ENCODE results near the gene SH3TC1. TPM values are rescaled to one million over a fixed set of nuclear protein-coding genes. Genes with fewer than 3 reads are reported as not detected.
A peak's percentile ranks its signal among the peaks of the same experiment; 100 is the strongest.

Gene SH3TC1
- total and polyA plus RNA-seq, 4 donors: 5.5 to 8.6 (median 8.3) TPM

- Histone ChIP-seq H3K4me1 (ENCODE audit: control insufficient read depth, insufficient read depth, low read length) (peaks cover 15% of the 10 kb centered on the region), H3K4me3 (ENCODE audit: low read depth, low read length) (no peak overlapping the region), H3K27ac (ENCODE audit: low read depth, low read length) (no peak overlapping the region), H3K27me3 (ENCODE audit: control insufficient read depth, insufficient read depth, low read length) (no peaks in the 10 kb centered on the region), H3K36me3 (ENCODE audit: control insufficient read depth, insufficient read depth, low read length) (no peaks in the 10 kb centered on the region), H3K9me3 (ENCODE audit: control insufficient read depth, insufficient read depth, low read length) (no peaks in the 10 kb centered on the region)
- DNase-seq (ENCODE audit: low read depth in 4 of 6, low spot score in 6 of 6): no peak
- 79% methylated on average over 7 of the region's 10 CpGs for WGBS (ENCODE audit: insufficient coverage)
Measured at GRCh38 chr4:8179074-8179473, 20.0 kb upstream of the SH3TC1 start.

DNA sequence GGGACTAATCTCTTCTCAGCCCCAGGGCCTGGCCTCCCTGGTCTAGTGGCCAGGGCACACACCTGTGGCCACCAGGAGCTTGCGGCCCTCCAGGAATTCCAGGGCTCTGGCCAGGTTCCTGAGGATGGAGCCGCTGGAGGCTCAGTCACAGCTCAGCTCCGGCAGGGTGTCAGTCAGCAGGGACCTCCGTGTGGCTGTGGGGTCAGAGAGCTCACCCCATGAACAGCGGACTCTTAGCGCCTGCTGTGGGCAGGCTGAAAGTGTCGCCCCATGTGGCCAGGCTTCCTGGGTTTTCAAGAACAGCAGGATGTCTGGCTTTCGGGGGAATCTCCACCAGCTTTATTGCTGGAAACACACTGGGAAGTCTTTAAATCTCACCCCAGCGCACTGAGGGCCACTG, 19.3 kb upstream of the SH3TC1 start:
- Histone ChIP-seq H3K9me3 (ENCODE audit: control insufficient read depth, insufficient read depth, low read length) (no peaks in the 10 kb centered on the region), H3K4me3 (ENCODE audit: low read depth, low read length) (no peak overlapping the region), H3K4me1 (ENCODE audit: control insufficient read depth, insufficient read depth, low read length) (peaks cover 15% of the 10 kb centered on the region), H3K27me3 (ENCODE audit: control insufficient read depth, insufficient read depth, low read length) (no peaks in the 10 kb centered on the region), H3K36me3 (ENCODE audit: control insufficient read depth, insufficient read depth, low read length) (no peaks in the 10 kb centered on the region), H3K27ac (ENCODE audit: low read depth, low read length) (no peak overlapping the region)
- WGBS (ENCODE audit: insufficient coverage): 78% methylated on average over 9 of the region's 9 CpGs
- DNase-seq (ENCODE audit: low read depth in 4 of 6, low spot score in 6 of 6): no peak

GRCh38 chr4:8180310-8181093, 18.6 kb upstream of the SH3TC1 start:
- DNase-seq (ENCODE audit: low read depth in 4 of 6, low spot score in 6 of 6): no peak
- Histone ChIP-seq H3K4me1 (ENCODE audit: control insufficient read depth, insufficient read depth, low read length) (peaks cover 15% of the 10 kb centered on the region), H3K4me3 (ENCODE audit: low read depth, low read length) (no peak overlapping the region), H3K27me3 (ENCODE audit: control insufficient read depth, insufficient read depth, low read length) (no peaks in the 10 kb centered on the region), H3K36me3 (ENCODE audit: control insufficient read depth, insufficient read depth, low read length) (no peaks in the 10 kb centered on the region), H3K27ac (ENCODE audit: low read depth, low read length) (no peak overlapping the region), H3K9me3 (ENCODE audit: control insufficient read depth, insufficient read depth, low read length) (no peaks in the 10 kb centered on the region)
- 82% methylated on average over 7 of the region's 8 CpGs for WGBS (ENCODE audit: insufficient coverage)

DNA sequence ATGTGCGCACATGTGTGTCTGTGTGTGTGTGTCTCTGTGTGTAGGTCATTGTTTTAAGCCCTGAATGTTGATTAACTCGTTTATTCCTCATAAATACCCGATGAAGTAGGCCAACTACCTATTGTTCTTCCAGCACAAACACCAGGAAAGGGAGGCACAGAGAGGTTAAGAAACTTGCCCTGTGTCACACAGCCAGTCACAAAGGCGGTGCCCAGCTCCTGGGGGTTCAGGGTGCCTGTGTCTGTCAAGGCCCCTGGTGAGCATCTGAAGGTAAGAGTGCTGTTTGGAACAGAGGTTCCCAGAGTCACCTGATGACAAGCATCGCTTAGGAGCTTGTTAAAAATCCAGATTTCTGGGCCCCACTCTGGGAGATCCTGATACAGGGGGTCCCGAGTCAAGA, 18.0 kb upstream of the SH3TC1 start:
- DNase-seq (ENCODE audit: low read depth in 4 of 6, low spot score in 6 of 6): no peak
- Histone ChIP-seq H3K36me3 (ENCODE audit: control insufficient read depth, insufficient read depth, low read length) (no peaks in the 10 kb centered on the region), H3K9me3 (ENCODE audit: control insufficient read depth, insufficient read depth, low read length) (no peaks in the 10 kb centered on the region), H3K4me1 (ENCODE audit: control insufficient read depth, insufficient read depth, low read length) (peaks cover 20% of the 10 kb centered on the region), H3K4me3 (ENCODE audit: low read depth, low read length) (no peak overlapping the region), H3K27me3 (ENCODE audit: control insufficient read depth, insufficient read depth, low read length) (no peaks in the 10 kb centered on the region), H3K27ac (ENCODE audit: low read depth, low read length) (no peak overlapping the region)
- WGBS (ENCODE audit: insufficient coverage): 96% methylated on average over 3 of the region's 6 CpGs

GRCh38 chr4:8181844-8182243, 17.2 kb upstream of the SH3TC1 start:
- WGBS (ENCODE audit: insufficient coverage): 86% methylated on average over 7 of the region's 7 CpGs
- Histone ChIP-seq H3K27ac (ENCODE audit: low read depth, low read length) (no peak overlapping the region), H3K4me3 (ENCODE audit: low read depth, low read length) (no peak overlapping the region), H3K27me3 (ENCODE audit: control insufficient read depth, insufficient read depth, low read length) (no peaks in the 10 kb centered on the region), H3K9me3 (ENCODE audit: control insufficient read depth, insufficient read depth, low read length) (no peaks in the 10 kb centered on the region), H3K36me3 (ENCODE audit: control insufficient read depth, insufficient read depth, low read length) (no peaks in the 10 kb centered on the region), H3K4me1 (ENCODE audit: control insufficient read depth, insufficient read depth, low read length) (peaks cover 16% of the 10 kb centered on the region)
- DNase-seq (ENCODE audit: low read depth in 4 of 6, low spot score in 6 of 6): no peak

GRCh38 chr4:8182294-8182693, 16.8 kb upstream of the SH3TC1 start:
- no peaks in the 10 kb centered on the region for H3K27me3 ChIP-seq (ENCODE audit: control insufficient read depth, insufficient read depth, low read length)
- no peaks in the 10 kb centered on the region for H3K36me3 ChIP-seq (ENCODE audit: control insufficient read depth, insufficient read depth, low read length)
- no peak for DNase-seq (ENCODE audit: low read depth in 4 of 6, low spot score in 6 of 6)
- peaks cover 13% of the 10 kb centered on the region for H3K4me1 ChIP-seq (ENCODE audit: control insufficient read depth, insufficient read depth, low read length)
- no peak overlapping the region for H3K27ac ChIP-seq (ENCODE audit: low read depth, low read length)
- WGBS (ENCODE audit: insufficient coverage): 93% methylated on average over 11 of the region's 11 CpGs
- H3K9me3 ChIP-seq (ENCODE audit: control insufficient read depth, insufficient read depth, low read length): no peaks in the 10 kb centered on the region
- no peak overlapping the region for H3K4me3 ChIP-seq (ENCODE audit: low read depth, low read length)

DNA sequence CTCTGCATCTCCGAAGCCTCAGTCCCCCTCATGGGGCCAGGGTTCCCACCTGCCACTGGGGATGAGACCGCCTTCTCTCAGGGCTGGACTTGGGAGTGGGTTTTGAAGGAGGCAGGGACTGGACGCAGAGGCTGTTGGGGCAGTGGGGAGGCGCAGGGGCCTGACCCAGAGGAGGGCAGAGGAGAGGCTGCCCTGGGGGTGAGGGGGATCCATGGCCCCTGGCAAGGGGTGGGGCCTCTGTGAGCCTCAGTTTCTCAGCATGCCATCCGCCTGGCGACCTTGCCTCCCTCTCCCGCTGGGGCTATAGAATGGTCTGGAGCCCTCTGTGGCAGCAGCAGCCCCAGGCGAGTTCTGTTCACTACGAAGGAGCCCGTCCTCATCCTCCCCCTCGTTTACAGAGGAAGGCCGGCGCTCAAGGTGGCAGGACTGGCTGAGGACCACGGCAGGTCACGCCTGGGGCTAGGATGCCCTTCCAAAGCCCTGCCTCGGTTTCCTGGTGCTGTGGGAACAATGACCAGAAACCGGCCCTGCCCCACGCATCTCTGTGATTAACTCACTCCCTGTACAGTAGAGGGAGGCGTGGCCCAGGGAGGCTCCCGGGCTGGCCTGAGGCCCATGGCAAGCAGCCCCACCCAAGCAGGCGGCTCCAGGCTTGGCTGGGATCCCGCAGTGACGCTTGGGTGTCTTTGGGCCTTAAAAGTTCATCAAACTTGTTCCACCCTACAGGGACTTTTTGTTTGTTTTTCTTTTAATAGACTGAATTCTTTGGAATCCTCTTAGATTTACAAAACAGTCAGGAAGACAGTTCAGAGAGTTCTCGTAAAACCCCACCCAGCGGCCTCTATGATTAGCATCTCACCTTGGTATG, 16.0 kb upstream of the SH3TC1 start:
- Histone ChIP-seq H3K4me3 (ENCODE audit: low read depth, low read length) (no peak overlapping the region), H3K27ac (ENCODE audit: low read depth, low read length) (no peak overlapping the region), H3K36me3 (ENCODE audit: control insufficient read depth, insufficient read depth, low read length) (no peaks in the 10 kb centered on the region), H3K27me3 (ENCODE audit: control insufficient read depth, insufficient read depth, low read length) (no peaks in the 10 kb centered on the region), H3K9me3 (ENCODE audit: control insufficient read depth, insufficient read depth, low read length) (no peaks in the 10 kb centered on the region), H3K4me1 (ENCODE audit: control insufficient read depth, insufficient read depth, low read length) (peaks cover 14% of the 10 kb centered on the region)
- WGBS (ENCODE audit: insufficient coverage): 75% methylated on average over 25 of the region's 25 CpGs
- peak in 1 of 6 donors; percentile 28 for DNase-seq (ENCODE audit: low read depth in 4 of 6, low spot score in 6 of 6)

DNA sequence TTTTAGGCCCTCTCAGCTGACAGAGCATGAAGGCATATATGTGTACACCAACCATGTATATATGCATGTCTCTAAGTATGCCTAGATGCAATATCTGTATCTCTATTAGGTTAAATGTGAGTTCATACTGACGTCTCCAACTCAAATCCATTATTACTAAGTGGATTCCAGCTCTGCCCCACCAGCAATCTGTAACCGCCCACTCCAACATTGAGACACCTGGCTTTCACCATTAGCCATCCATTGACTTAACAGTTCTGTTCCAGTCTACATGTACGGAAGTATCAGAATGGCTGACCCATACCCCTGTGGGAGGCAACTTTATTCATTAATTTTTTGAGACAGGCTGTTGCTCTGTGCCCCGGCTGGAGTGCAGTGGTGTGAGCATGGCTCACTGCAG, 15.0 kb upstream of the SH3TC1 start:
- H3K27ac ChIP-seq (ENCODE audit: low read depth, low read length): no peak overlapping the region
- no peak overlapping the region for H3K4me3 ChIP-seq (ENCODE audit: low read depth, low read length)
- H3K27me3 ChIP-seq (ENCODE audit: control insufficient read depth, insufficient read depth, low read length): no peaks in the 10 kb centered on the region
- no peaks in the 10 kb centered on the region for H3K9me3 ChIP-seq (ENCODE audit: control insufficient read depth, insufficient read depth, low read length)
- DNase-seq (ENCODE audit: low read depth in 4 of 6, low spot score in 6 of 6): no peak
- peaks cover 23% of the 10 kb centered on the region for H3K4me1 ChIP-seq (ENCODE audit: control insufficient read depth, insufficient read depth, low read length)
- 80% methylated on average over 1 of the region's 4 CpGs for WGBS (ENCODE audit: insufficient coverage)
- no peaks in the 10 kb centered on the region for H3K36me3 ChIP-seq (ENCODE audit: control insufficient read depth, insufficient read depth, low read length)

- no peak overlapping the region for H3K27ac ChIP-seq (ENCODE audit: low read depth, low read length)
- H3K4me3 ChIP-seq (ENCODE audit: low read depth, low read length): no peak overlapping the region
- H3K9me3 ChIP-seq (ENCODE audit: control insufficient read depth, insufficient read depth, low read length): no peaks in the 10 kb centered on the region
- WGBS (ENCODE audit: insufficient coverage): 43% methylated on average over 6 of the region's 9 CpGs
- H3K36me3 ChIP-seq (ENCODE audit: control insufficient read depth, insufficient read depth, low read length): peaks cover 2% of the 10 kb centered on the region
- H3K4me1 ChIP-seq (ENCODE audit: control insufficient read depth, insufficient read depth, low read length): peaks cover 35% of the 10 kb centered on the region
- no peaks in the 10 kb centered on the region for H3K27me3 ChIP-seq (ENCODE audit: control insufficient read depth, insufficient read depth, low read length)
- peak in 1 of 6 donors; percentile 51 for DNase-seq (ENCODE audit: low read depth in 4 of 6, low spot score in 6 of 6)
Measured at GRCh38 chr4:8185295-8185694, 13.8 kb upstream of the SH3TC1 start.

Data from spinal cord (tissue), 10 donors.